GM12892 (cell line): ENCODE results near the gene ZFHX3.

Experiments
- POLR2A ChIP-seq: IDR thresholded peaks from 2 replicates; pipeline ENCODE4 v1.6.1; 2011; ENCODE audit warnings: low read depth, low read length, control low read depth
- TAF1 ChIP-seq: IDR thresholded peaks from 2 replicates; pipeline ENCODE4 v1.6.1; 2011; ENCODE audit warnings: low read depth, mild to moderate bottlenecking, control low read depth, low read length, borderline replicate concordance

DNA sequence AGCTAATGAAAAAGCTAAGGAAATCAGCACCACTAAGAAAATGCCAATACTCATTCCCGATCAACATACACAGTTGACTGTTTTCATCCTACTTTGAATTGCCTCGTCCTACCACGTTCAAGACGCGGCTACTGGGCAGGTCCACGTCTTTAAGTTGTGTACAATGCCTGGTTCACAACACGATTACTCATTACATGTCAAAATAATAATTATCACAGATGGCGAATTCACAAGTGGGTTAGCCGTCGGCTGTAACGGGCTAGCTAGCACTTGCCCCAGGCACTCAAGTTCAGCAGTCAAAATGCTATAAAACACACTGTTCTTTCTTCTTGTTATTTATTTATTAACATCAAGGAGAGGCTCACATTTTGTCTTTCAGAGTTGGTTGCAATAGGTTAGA lies 124.2 kb downstream of the ZFHX3 start:
- TF ChIP-seq POLR2A (no peak), TAF1 (no peak)
